NT2/D1 (cell line): ENCODE data around the gene NFIX.

ENCODE experiments used
- SUZ12 ChIP-seq: IDR thresholded peaks from 2 replicates; pipeline ENCODE4 v1.6.1; 2011; ENCODE audit not compliant: insufficient read length, insufficient read depth; ENCODE audit errors: extremely low read depth
- YY1 ChIP-seq: IDR thresholded peaks from 2 replicates; pipeline ENCODE4 v1.6.1; 2011; ENCODE audit not compliant: insufficient read length, insufficient read depth

GRCh38 chr19:13082192-13083007 lies 87.1 kb downstream of the NFIX start:
- TF ChIP-seq YY1: no peak
- no peak for TF ChIP-seq SUZ12
